Esophagus muscularis mucosa (tissue), 4 donors: ENCODE data around the gene SFTPB. TPM values are rescaled to one million over a fixed set of nuclear protein-coding genes. Genes with fewer than 3 reads are reported as not detected.
"Not testable (repeated sequence)": the region's sequence is repeated elsewhere in the genome, so short reads cannot be mapped to it uniquely, and the experiment has no call there.

Source experiments
- DNase-seq: peaks from one replicate; pipeline ENCODE4 v3.0.0-alpha.2; 2017; ENCODE audit errors: extremely low spot score
- H3K27ac ChIP-seq, 4 donors: fragments of 200-600 bp; sonication (generic); replicated peaks in 1 of 4; 1 replicate in 3 of 4; 2 replicates in 1 of 4; pipeline ENCODE4 v1.5.1; 2016 to 2019; ENCODE audit warnings: mild to moderate bottlenecking in 1 of 4
- H3K27me3 ChIP-seq, 4 donors: fragments of 200-600 bp; sonication (generic); one replicate each; pipeline versions ENCODE4 v1.5.1 to v1.6.0; 2016 to 2019
- H3K36me3 ChIP-seq, 4 donors: fragments of 200-600 bp; sonication (generic); one replicate each; pipeline ENCODE4 v1.5.1; 2016 to 2019
- H3K4me1 ChIP-seq, 4 donors: fragments of 200-600 bp; sonication (generic); one replicate each; pipeline ENCODE4 v1.5.1; 2016 to 2019
- H3K4me3 ChIP-seq, 4 donors: fragments of 200-600 bp; sonication (generic); 1 replicate in 2 of 4; 2 replicates in 2 of 4; pipeline ENCODE4 v1.5.1; 2016 to 2019; ENCODE audit warnings: mild to moderate bottlenecking in 4 of 4, moderate library complexity in 1 of 4
- H3K9me3 ChIP-seq, 4 donors: fragments of 200-600 bp; sonication (generic); 1 replicate in 3 of 4; 2 replicates in 1 of 4; pipeline ENCODE4 v1.5.1; 2016 to 2019
- EP300 ChIP-seq: sonication (generic); formaldehyde crosslinking; IDR thresholded peaks from one replicate; pipeline ENCODE4 v1.6.1; 2017; ENCODE audit warnings: antibody characterized with exemption
- POLR2A ChIP-seq: fragments of 450-650 bp; IDR thresholded peaks from one replicate; pipeline ENCODE4 v1.6.1; 2017; ENCODE audit warnings: antibody characterized with exemption, moderate library complexity, mild to moderate bottlenecking, low read depth
- POLR2AphosphoS5 ChIP-seq, 2 donors: sonication (generic); formaldehyde crosslinking; IDR thresholded peaks; one replicate each; pipeline ENCODE4 v1.6.1; 2017; ENCODE audit warnings: antibody characterized with exemption in 2 of 2
- WGBS: methylation state at CpG from one replicate; pipeline ENCODE4 v1.1.5; 2018; 5-methylcytosine and 5-hydroxymethylcytosine counted together
- intact Hi-C: fragments of 100-400 bp; cut with DNase I; formaldehyde crosslinking; loops from one replicate; pipeline ENCODE4 v1.15.1; 2023
- total RNA-seq, 4 donors: library from RNA; depleted of rRNA; stranded (reverse); fragments of >200 nt; gene quantifications; one replicate each; pipeline versions ENCODE4 v1.1.0 to v1.2.1, GENCODE V29; 2016
- TF ChIP-seq, protein P1 (sequence below), 3 experiments: fragments of 200-600 bp in 2 of 3; fragments of 450-650 bp in 1 of 3; sonication (generic) in 2 of 3; IDR thresholded peaks; one replicate each; pipeline ENCODE4 v1.5.1; 2017 to 2019; ENCODE audit warnings: antibody characterized with exemption in 3 of 3, mild to moderate bottlenecking in 2 of 3, moderate library complexity in 1 of 3

Gene SFTPB
- total RNA-seq, 4 donors from 2014 or later = 25.3 to 119 (median 26.6) TPM; not detected in 1

GRCh38 chr2:85621338-85621737, 46.7 kb downstream of the SFTPB start:
- H3K27ac ChIP-seq = no peak overlapping the region
- intact Hi-C loops = no loop called here
- no peaks in the 10 kb centered on the region for H3K27me3 ChIP-seq
- H3K4me1 ChIP-seq = peaks cover 24 to 26% (median 26%) of the 10 kb centered on the region in 4 donors
- no peaks in the 10 kb centered on the region for H3K9me3 ChIP-seq
- no peak overlapping the region for H3K4me3 ChIP-seq
- peaks cover 61 to 80% (median 73%) of the 10 kb centered on the region in 4 donors for H3K36me3 ChIP-seq
- 94% methylated on average over 1 of the region's 1 CpG for WGBS
- TF ChIP-seq EP300 = no peak
- DNase-seq = no peak

- Histone ChIP-seq H3K27ac (no peak overlapping the region), H3K36me3 (peaks cover 44 to 63% (median 56%) of the 10 kb centered on the region in 4 donors), H3K4me1 (peaks cover 23 to 34% (median 32%) of the 10 kb centered on the region in 4 donors), H3K9me3 (no peaks in the 10 kb centered on the region), H3K27me3 (no peaks in the 10 kb centered on the region), H3K4me3 (no peak overlapping the region)
- intact Hi-C loops = no loop called here
- no peak for DNase-seq
- 90% methylated on average over 6 of the region's 6 CpGs for WGBS
- no peak for TF ChIP-seq POLR2A
- TF ChIP-seq, protein P1, sequence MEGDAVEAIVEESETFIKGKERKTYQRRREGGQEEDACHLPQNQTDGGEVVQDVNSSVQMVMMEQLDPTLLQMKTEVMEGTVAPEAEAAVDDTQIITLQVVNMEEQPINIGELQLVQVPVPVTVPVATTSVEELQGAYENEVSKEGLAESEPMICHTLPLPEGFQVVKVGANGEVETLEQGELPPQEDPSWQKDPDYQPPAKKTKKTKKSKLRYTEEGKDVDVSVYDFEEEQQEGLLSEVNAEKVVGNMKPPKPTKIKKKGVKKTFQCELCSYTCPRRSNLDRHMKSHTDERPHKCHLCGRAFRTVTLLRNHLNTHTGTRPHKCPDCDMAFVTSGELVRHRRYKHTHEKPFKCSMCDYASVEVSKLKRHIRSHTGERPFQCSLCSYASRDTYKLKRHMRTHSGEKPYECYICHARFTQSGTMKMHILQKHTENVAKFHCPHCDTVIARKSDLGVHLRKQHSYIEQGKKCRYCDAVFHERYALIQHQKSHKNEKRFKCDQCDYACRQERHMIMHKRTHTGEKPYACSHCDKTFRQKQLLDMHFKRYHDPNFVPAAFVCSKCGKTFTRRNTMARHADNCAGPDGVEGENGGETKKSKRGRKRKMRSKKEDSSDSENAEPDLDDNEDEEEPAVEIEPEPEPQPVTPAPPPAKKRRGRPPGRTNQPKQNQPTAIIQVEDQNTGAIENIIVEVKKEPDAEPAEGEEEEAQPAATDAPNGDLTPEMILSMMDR (IDR thresholded peaks at IDR 0.05) = no peak
- TF ChIP-seq EP300 = no peak
- TF ChIP-seq POLR2AphosphoS5 (IDR thresholded peaks at IDR 0.05) = no peak
Observed at GRCh38 chr2:85619617-85620016, 48.4 kb downstream of the SFTPB start.

DNA sequence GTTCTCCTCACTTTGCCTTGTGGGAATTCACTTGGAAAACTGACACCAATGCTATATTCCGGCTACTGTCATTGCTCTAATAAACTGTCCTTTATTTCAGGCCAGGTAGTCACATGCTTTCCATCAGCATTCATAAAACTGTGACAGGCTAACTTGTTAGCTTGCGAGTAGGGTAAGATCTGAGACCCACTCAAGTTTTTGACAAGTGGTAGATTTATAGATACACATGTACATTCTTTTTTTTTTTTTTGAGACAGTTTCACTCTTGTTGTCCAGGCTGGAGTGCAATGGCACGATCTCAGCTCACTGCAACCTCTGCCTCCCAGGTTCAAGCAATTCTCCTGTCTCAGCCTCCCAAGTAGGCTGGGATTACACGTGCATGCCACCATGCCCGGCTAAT, 50.3 kb downstream of the SFTPB start:
- Histone ChIP-seq H3K4me1 (peaks cover 13 to 34% (median 32%) of the 10 kb centered on the region in 4 donors), H3K4me3 (peak overlapping the region in 1 of 4 donors; percentile 98), H3K36me3 (peaks cover 26 to 44% (median 38%) of the 10 kb centered on the region in 4 donors)
- intact Hi-C loops, H3K9me3 ChIP-seq, H3K27ac ChIP-seq, DNase-seq, H3K27me3 ChIP-seq: not testable (repeated sequence)
- WGBS = 83% methylated on average over 5 of the region's 5 CpGs

DNA sequence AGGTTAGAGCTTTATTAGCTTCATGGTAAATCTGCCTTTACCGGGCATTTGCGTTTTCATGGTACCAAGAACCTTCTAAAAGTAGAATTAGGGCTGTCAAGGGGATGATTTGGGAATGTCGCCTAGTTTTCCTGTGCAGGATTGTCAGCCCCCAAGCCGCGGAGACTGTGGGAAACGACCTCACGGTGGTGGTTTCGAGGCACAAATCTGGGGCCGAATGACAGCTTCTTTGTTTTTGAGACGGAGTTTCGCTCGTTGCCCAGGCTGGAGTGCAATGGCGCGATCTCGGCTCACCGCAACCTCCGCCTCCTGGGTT, 52.6 kb downstream of the SFTPB start:
- H3K27ac ChIP-seq = peak overlapping the region; percentile 82 to 94 (median 92)
- no peak for DNase-seq
- H3K27me3 ChIP-seq = no peaks in the 10 kb centered on the region
- H3K4me3 ChIP-seq = peak overlapping the region; percentile 67 to 98 (median 90)
- no peaks in the 10 kb centered on the region for H3K9me3 ChIP-seq
- 87% methylated on average over 17 of the region's 17 CpGs for WGBS
- peaks cover 16 to 52% (median 45%) of the 10 kb centered on the region in 4 donors for H3K4me1 ChIP-seq
- TF ChIP-seq, protein P1 (IDR thresholded peaks at IDR 0.05) = no peak
- TF ChIP-seq POLR2AphosphoS5 (IDR thresholded peaks at IDR 0.05) (no peak), EP300 (no peak), POLR2A (no peak)
- peaks cover 5 to 21% (median 16%) of the 10 kb centered on the region in 4 donors for H3K36me3 ChIP-seq
- intact Hi-C loops = no loop called here

- intact Hi-C loops, H3K4me3 ChIP-seq, H3K27me3 ChIP-seq, DNase-seq, H3K27ac ChIP-seq, H3K9me3 ChIP-seq: not testable (repeated sequence)
- WGBS = 90% methylated on average over 7 of the region's 7 CpGs
- peaks cover 17 to 58% (median 51%) of the 10 kb centered on the region in 4 donors for H3K4me1 ChIP-seq
- peaks cover 5 to 19% (median 13%) of the 10 kb centered on the region in 4 donors for H3K36me3 ChIP-seq
Observed at GRCh38 chr2:85614757-85615156, 53.2 kb downstream of the SFTPB start.

DNA sequence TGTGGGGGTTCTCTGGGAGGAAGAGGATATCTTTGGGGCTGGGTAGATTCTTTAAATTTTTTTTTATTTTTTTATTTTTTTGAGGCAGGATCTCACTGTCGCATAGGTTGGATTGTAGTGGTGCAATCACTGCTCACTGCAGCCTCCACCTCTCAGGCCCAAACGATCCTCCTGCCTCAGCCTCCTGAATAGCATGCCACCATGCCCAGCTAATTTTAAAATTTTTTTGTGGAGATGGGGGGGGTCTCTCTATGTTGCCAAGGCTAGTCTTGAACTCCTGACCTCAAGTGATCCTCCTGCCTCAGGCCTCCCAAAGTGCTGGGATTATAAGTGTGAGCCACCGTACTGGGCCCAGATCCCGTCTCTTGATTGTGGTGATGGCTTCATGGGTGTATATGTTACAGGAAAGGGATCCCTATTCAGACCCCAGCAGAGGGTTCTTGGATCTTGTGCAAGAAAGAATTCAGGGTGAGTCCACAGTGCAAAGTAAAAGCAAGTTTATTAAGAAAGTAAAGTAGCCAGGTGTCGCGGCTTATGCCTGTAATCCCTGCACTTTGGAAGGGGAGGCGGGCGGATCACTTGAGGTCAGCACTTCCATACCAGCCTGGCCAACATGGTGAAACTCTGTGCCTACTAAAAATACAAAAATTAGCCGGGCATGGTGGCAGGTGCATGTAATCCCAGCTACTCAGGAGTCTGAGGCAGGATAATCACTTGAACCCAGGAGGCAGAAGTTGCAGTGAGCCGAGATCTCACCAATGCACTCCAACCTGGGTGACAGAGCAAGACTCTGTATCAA, 54.1 kb downstream of the SFTPB start:
- no peak for DNase-seq
- intact Hi-C loops = no loop called here
- Histone ChIP-seq H3K4me1 (peaks cover 20 to 65% (median 58%) of the 10 kb centered on the region in 4 donors), H3K27ac (no peak overlapping the region), H3K9me3 (no peaks in the 10 kb centered on the region), H3K4me3 (no peak overlapping the region), H3K27me3 (no peaks in the 10 kb centered on the region), H3K36me3 (peaks cover under 1 to 19% (median 12%) of the 10 kb centered on the region in 4 donors)
- WGBS = 90% methylated on average over 10 of the region's 10 CpGs
- TF ChIP-seq, protein P1 (IDR thresholded peaks at IDR 0.05) = no peak
- TF ChIP-seq EP300 (no peak), POLR2A (no peak), POLR2AphosphoS5 (IDR thresholded peaks at IDR 0.05) (no peak)
